Ureter (tissue), 1 donor: ENCODE measurements around the gene GRM4. TPM values are rescaled to one million over a fixed set of nuclear protein-coding genes. Genes with fewer than 3 reads are reported as not detected.

Experiments used
- DNase-seq: peaks from one replicate; pipeline ENCODE4 v3.0.0-alpha.2; 2020; ENCODE audit warnings: low spot score
- total RNA-seq: library from RNA; stranded (reverse); gene quantifications from one replicate; pipeline ENCODE4 v1.2.4, GENCODE V29; 2023
- donor health status: DM: yes; HTN: yes; CAD: no.

GRM4 gene
- total RNA-seq, 1 donor from 2014 or later: 0.21 TPM

DNA sequence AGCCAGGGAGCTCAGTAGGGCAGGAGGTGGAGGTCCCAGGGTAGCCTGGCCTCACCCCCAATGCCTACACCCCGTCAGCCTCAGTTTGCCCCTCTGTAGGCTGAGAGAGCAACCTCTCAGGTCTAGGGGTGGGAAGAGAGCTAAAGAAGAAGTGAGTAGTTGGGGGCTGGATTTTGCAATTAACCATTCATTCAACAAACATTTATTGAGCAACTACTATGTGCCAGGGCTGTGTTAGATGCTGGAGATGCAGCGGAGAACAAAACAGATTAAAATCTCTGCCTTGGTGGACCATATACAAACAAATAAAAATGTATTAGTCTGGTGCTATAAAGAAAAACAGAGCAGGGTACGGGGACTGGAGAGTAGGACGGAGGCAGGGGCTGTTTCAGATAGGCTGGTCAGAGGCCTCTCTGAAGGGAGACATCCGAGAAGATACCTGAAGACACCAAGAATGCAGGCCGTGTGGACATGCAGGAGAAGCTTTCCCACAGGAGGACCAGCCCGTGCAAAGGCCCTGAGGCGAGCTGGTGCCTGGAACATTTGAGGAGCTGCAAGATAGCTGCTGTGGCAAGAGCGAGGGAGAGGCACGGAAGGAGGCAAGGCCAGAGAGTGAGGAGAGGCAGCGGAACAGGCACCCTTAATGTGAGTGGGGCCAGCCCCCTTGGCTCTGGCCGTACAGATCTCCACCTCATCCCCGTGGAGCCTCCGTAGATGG is 60.3 kb downstream of the GRM4 start:
- DNase-seq: no peak

DNA sequence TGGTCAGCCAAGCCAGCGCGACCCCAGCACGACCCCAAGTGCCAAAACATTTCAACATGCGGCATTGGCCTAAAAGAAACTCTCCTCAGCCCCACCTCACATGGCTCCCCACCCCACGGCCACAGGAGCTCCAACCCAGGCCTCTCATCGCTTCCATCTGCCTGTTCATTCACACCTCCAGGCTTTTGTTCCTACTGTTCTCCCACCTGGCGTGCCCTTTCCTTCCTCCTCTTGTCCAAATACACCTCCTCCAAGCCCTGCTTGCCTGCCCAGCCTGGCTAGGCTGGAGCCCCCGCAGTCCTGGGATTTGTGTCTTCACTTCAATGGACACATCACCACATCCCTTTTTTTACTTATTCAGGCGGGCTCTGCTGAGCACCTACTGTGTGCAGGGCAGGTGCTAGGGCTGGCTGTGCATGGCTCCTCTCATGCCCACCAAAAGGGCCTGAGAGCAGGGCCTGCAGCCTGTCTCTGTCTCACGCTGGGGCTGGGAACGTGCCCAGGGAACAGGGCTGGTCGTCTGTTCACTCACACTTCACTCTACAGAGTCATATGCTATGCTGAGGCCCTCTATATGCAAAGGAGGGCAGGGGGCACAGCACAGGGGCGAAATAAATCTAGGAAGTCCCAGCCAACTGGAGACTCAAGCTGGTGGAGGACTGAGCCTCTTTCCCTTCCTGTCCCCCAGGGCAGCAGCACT is 61.1 kb downstream of the GRM4 start:
- no peak for DNase-seq

DNA sequence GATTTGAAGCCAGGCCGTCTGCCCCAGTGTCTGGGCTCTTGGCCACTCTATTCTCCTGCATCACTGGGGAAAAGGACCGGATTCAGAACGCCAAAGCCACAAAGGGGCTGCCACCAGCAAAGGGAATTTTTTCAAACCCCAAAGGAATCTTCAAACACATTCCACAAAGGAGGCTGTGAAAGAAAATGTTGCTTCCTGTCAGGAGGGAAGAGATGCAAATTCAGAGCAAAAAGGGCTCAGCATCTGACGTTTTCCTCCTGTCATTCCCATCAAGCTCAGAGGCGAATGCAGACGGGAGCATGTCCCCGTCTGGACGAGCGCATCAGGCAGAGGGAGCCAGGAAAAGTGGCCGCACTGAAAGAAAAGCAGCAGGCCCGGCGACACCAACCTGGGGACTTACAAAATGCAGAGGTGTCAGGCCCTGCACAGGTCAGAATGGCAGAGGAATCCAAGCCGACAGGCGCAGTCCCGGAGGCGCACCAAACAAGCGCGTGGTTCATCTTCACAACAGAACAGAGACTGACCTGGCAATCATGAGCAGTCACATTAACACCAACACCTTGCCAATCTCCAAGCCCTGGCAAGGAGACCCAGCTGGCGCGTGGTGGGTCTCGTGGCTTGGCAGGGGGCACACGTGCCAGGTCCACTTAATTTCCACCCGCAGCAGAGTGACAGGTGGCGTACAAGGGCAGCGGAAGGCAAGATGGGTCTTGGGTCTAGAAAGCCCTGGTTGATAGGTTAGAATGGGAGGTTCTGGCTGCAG is 62.8 kb downstream of the GRM4 start:
- DNase-seq: no peak

DNA sequence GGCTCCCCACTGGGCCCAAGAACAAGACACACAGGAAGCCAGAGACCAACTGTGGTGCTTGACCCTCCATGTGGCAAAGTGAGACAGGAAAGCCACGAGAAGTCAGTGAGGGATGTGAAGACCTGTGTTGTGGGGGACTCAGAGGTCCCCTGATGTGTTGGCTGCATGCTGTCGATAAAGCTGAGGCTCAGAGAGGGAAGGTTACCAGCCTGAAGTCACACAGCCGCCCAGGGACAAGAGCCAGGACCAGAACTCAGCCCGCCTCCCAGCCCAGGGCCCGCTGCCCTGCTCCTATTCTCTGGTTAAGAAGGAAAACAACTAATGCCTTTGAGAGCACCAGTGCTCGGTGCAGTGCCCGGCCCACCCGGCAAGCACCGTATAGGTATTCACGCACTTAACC is 63.5 kb downstream of the GRM4 start:
- DNase-seq: no peak

DNA sequence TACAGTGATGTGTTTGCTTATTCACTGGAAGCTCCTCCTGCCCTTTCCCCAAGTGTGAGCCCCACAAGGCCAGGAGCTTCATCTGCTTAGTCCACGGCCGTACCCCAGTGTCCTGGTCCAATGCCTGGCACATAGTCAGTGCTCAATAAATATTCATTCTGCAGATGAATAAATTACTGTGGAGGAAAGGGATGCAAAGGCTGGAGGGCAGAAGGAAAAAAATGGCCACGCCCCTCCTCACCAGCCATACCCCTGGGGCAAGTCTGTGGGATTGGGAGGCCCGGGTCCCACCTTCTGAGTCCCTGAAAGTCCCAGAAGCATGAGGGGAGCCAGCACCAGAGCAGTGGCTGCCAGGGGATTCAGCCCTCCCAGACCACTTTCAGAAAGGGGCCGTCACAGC is 65.5 kb downstream of the GRM4 start:
- DNase-seq: no peak

DNA sequence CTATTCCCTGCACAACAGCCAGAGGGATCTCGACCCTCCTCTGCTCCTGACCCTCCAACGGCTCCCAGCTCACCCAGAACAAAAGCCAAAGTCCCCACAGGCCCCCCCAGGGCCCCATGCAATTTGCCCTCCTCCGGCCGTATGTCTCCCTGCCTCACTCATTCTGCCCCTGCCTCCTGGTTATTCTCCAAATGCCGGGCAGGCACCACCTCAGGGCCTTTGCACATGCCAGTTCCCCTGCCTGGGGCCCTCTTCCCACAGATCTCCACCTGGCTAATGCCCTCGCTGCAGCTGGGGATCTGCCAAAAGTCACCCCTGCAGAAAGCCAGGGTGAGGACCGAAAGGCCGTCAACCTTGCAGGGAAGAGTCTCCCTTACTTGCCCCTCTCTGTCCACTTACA is 66.0 kb downstream of the GRM4 start:
- DNase-seq: no peak

DNA sequence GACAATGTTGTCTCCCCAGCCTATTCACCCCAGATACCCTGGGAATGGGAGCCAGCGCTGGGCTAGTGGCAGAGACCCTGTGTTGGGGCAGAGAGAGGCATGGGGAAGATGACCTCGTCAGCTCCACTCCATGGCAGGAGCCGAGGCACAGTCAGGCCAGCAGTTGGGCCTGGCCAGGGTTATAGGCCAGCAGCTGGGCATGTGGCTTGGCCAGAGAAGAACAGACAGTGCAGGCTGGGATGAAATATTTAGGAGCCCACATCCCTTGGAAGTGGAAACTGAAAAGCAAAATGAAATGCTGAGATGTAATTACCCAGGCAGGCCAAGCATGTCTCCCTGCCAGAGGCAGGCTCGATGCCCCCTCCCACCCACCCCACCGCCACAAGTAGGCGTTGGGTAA is 70.0 kb downstream of the GRM4 start:
- DNase-seq: no peak

DNA sequence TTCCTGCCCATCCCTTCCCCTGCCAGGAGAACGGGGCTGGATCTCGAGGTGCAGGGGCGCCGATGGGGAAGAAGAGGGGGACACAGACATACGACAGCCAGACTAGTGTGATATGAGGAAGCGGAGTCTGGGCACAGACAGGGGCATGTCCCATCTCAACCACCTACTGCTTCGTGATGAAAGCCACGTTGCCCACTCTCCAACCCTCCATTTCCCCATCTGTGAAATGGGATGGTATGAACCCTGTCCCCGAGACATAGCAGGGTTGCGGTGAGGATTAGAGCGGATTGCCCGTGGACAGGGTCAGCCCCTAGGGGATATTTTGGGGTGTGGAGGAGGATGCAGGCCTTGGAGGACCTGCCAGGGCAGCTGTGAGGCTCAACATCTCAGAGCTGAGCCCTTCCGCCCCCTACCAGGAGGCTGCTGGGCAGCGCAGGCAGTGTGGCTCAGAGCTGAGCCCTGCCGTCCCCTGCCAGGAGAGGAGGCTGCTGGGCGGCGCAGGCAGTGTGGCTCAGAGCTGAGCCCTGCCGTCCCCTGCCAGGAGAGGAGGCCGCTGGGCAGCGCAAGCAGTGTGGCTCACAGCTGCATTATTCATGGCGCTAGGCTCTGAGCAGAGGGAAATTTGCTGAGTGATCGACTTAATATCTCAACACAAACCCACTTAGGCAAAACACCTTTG is 71.7 kb downstream of the GRM4 start:
- no peak for DNase-seq

DNA sequence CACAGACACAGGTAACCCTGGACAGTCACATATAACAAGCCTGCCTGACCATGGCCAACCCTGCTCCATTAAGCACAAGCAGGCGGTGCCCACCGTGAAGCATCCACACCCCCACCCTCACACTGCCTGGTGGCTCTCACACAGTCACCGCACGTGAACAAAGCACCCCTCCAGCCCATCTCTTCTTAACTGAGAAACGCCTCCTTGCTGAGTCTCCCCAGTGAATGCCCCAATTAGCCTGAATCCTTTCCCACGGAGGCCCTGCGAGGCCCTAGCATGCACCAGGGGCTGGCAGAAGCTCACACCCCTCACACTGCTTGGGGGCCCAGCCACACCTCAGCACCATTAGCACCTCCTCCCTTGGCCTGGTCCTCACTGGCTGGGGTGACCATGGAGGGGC is 72.3 kb downstream of the GRM4 start:
- no peak for DNase-seq

DNA sequence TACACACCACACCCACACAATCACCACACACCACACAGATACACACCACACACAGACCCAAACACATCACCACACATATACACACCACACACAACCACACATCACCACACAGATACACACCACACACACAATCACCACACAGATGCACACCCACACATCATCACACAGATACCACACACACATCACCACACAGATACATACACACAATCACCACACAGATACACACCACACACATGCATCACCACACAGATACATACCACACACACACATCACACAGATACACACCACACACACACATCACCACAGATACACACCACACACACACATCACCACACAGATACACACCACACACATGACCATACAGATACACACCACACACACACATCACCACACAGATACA is 73.2 kb downstream of the GRM4 start:
- no peak for DNase-seq

DNA sequence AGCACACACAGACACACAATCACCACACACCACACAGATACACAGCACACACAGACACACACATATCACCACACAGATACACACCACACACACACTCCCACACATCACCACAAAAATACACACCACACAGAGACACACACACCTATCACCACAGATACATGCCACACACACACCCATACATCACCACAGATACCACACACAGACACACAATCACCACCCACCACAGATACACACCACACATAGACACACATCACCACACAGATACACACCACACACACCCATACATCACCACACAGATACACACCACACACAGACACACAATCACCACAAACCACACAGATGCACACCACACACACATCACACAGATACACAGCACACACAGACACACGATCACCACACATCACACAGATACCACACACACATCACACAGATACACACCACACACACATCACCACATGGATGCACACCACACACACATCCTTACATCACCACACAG is 74.0 kb downstream of the GRM4 start:
- DNase-seq: no peak

DNA sequence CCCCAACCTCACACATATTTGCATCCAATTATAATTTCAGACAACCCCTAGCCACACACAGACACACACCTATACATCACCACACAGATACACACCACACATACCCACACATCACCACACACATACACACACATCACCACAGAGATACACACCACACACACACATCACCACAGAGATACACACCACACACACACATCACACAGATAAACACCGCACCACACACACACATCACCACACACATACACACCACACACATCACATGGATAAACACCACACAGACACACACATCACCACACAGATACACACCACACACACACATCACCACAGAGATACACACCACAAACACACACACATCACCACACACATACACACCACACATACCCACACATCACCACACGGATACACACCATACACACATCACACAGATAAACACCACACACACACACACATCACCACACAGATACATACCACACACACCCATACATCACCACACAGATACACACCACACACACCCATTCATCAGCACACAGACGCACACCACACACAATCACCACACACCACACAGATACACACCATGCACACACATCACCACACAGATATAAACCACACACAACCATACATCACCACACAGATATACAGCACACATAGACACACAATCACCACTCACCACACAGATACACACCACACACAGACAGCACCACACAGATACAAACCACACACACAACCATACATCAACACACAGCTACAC is 74.6 kb downstream of the GRM4 start:
- no peak for DNase-seq

DNA sequence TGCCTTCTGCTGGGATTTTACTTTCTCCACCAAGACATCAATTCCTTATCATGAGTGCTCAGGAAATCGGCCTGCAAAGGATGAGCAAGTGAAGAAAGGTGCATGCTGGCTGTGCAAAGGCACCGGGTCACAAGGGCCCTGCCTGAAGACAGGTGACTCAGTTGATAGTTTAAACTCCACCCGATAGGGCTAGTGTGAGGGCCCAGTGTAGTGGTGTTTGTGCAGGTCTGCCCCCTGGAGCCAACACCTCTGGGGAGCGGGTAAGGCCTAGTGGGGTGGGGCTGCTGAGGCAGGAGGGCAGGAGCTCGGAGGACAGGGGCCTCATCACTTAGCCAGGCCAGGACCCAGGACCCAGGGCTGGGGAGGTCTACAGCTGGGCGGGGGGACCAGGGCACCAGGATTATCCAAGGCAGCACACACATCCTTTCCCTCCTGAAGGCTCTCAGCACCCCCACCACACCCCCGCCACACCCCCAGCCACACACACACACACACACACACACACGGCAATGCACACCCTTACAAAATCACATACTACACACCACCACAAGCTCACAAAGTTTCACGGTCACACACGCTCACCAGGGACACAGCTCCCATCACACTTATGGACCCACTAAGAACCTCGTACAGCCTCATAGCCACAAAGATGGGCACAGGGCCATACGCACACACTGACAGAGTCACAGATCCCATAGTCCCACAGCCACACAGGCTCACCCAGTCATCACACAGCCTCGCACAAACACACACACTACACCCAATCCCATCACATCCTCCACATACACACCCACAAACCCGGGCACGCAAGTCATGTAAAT is 75.4 kb downstream of the GRM4 start:
- no peak for DNase-seq

DNA sequence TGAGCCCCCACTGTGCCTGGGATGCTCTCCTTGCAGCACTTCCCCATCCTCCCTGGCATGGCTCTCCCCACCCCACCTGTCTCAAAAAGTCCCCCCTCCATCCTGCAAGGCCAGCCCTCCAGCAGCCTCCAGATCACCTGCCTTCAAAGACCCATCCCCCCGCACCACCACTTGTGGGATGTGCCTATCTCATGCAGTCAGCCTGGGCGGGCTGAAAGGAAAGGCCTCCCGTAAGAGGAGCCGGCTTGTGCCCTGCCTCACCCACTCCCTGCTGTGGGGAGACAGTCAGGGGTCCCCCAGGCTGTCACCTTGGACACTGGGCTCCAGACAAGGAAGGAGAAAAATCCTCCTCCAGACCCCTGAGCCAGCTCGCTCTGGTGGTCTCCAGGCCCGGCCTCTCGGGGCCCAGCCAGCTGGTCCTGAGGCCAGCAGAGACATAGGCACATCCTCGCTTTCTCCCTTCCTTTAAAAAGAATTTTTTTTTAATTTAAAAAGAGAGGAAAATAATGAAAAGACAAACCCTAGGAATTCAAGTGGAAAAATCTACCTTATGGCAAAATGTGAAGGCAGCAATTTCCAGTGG is 77.3 kb downstream of the GRM4 start:
- DNase-seq: no peak

DNA sequence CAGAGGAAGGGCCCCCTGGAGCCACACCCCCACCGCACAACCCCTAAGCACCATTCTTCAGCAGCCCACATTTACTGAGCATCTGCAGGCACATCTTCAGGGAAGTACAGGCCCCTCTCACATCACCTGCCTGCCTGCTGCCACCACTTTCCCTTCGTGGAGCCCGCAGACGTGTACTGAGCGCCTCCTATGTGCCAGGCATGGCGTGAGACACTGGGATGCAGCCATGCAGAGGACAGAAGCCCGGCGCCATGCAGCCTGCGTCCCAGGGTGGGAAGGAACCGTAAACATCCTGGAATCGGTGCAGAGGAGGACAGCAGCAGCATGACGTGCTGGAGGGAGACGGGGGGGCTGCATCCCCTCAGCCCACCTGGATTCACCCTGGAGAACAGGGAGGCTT is 78.1 kb downstream of the GRM4 start:
- no peak for DNase-seq

DNA sequence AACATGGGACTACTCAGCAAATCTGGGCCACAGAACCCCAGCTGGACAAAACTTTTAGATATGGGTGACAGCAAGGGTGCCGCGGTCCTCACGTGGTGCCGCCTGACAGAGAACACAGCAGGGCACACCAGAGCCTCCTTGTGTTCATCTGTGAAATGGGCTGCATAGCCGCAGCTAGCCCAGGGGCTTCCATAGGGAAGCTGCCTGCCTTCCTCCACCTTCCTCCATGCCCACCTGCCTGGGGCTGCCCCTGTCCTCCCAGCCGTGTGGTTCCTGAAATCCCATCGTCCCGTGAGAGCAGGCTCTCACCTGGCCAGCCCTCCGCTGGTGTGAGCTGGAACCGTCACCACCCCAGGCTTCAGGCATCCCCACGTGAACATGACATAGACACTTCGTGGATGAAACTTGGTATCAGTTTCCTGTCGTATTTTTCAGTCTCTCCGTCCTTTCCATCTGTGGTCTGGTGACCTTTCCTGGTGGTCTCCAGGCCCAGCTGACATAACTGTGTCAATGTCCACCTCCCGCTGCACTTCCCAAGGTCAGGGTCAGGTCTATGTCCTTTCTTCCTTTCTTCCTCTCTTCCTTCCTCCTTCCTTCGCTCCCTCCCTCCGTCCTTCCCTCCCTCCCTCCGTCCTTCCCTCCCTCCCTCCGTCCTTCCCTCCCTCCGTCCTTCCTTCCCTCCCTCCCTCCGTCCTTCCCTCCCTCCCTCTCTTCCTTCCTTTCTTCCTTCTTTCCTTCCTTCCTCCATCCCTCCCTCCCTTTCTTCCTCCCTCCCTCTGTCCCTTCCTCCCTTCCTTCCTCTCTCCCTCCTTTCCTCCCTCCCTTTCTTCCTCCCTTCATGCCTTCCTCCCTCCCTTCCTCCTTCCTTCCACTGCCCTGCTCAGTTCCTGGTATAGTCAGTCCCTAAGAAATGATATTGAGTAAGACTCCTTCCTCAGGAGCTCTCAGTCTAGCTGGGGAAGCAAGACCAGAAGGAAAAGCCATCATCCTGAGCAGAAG is 78.8 kb downstream of the GRM4 start:
- no peak for DNase-seq

DNA sequence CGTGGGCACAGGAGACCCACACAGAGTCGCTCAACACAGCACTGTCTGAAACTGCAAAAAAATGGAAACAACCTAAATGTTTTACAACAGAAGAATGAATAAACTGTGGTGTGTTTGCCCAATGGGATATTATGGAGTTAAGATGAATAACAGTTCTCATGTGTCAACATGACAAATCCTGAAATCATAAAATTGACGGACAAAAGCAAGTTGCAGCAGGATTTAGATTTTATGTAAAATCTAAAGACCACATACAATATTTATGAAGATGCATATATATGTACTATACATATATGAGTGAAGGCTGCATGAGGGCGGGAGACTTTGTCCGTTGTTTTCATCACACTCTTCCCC is 79.7 kb downstream of the GRM4 start:
- DNase-seq: no peak

DNA sequence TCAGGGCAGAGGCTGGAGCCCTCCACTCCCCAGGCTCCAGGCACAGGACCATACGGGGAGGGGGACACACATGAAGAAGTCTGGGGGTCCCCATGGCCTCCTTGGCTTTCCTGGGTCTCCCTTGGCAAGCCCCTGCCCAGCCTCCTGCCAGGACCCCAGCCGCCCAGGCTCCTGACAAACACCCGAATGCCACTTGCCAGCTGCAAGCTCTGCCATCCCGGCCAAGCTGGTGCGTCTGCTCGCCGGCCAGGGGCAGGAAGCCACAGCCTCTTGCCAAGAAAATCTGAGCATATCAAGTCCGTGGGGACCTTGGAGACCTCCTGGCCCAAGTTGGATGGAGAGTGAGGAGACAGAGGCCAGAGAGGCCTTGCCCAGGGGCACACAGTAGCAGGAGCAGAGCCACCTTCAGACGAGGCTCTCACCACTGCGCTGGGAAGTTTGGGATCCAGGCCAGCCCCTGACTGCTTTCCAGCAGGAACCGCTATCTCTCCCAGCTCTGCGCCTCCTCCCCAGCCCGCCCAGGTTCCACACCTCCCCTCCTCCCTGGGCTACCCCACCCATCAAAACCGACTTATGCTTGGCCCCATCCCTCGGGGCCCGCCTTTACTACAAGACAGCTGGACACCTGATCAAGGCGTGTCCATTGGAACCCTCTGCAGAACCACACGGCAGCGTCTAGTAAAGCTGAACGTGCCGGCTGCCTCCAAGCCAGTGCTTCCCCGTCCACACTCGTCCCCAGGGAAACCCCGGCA is 80.2 kb downstream of the GRM4 start:
- no peak for DNase-seq
